ENCODE data around the gene RAVER1.

The RAVER1 gene

GRCh38 chr19:10270616-10271394 lies 62.5 kb downstream of the RAVER1 start, which contains the start of gene ICAM1:
ICAM1 (plus strand) TSS chr19:10271120; CDS start chr19:10271160, 40 bp downstream.
- in situ Hi-C loops (cut with MboI; ENCODE audit: low sequenced_read_pairs) = loop anchor here (5.0 kb wide), 1 partner anchor 116 kb away; no protein-coding TSS in a partner anchor

DNA sequence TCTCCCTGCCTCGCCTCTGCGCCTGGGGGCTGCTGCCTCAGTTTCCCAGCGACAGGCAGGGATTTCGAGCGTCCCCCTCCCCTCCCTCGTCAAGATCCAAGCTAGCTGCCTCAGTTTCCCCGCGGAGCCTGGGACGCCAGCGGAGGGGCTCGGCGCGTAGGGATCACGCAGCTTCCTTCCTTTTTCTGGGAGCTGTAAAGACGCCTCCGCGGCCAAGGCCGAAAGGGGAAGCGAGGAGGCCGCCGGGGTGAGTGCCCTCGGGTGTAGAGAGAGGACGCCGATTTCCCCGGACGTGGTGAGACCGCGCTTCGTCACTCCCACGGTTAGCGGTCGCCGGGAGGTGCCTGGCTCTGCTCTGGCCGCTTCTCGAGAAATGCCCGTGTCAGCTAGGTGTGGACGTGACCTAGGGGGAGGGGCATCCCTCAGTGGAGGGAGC lies 63.1 kb downstream of the RAVER1 start:
- in situ Hi-C loops (cut with MboI; ENCODE audit: low sequenced_read_pairs) = loop anchor here (5.0 kb wide), 1 partner anchor 117 kb away; no protein-coding TSS in a partner anchor

- in situ Hi-C loops (cut with MboI; ENCODE audit: low sequenced_read_pairs) = loop anchor here (5.0 kb wide), 1 partner anchor 118 kb away; no protein-coding TSS in a partner anchor
Measured at GRCh38 chr19:10269333-10270179, 63.8 kb downstream of the RAVER1 start.

DNA sequence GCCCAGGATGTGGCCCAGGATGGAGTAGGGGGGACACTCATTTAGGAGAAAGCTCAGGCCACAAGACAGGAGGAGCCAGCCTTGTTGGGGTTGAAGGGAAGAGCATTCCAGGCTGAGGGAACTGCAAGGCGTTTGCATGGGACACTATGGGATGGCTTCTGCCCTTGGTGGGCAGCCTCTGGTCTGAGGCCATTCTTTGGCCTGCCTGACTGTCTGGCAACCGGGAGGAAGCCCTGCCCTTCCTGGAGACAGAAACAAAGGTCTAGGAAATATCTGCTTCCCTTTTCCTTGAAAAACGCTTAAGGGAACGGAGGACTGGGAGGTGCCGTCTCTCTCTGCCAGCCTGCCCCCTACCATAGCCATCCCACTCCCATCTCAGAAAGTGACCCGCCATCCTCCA lies 65.3 kb downstream of the RAVER1 start:
- in situ Hi-C loops (cut with MboI; ENCODE audit: low sequenced_read_pairs) = no loop called here

- in situ Hi-C loops (cut with MboI; ENCODE audit: low sequenced_read_pairs) = no loop called here
Measured at GRCh38 chr19:10266706-10267105, 66.6 kb downstream of the RAVER1 start.

Measured in HL-60/S4 (cell line).